Pons (tissue), 1 donor: Measurements from ENCODE around the gene CFAP299.
"Not testable (repeated sequence)": the region's sequence is repeated elsewhere in the genome, so short reads cannot be mapped to it uniquely, and the experiment has no call there.

Experiments used
- DNase-seq: peaks from one replicate; pipeline ENCODE4 v3.0.0-alpha.2; 2016; ENCODE audit warnings: low spot score

Gene CFAP299

GRCh38 chr4:80730158-80730557 is 394.6 kb downstream of the CFAP299 start:
- no peak for DNase-seq

- no peak for DNase-seq
Observed at GRCh38 chr4:80731436-80731835, 395.9 kb downstream of the CFAP299 start.

- DNase-seq, result no peak
Observed at GRCh38 chr4:80732010-80732409, 396.5 kb downstream of the CFAP299 start.

- DNase-seq, result no peak
Observed at GRCh38 chr4:80740375-80740774, 404.8 kb downstream of the CFAP299 start.

- DNase-seq, result not testable (repeated sequence)
Observed at GRCh38 chr4:80749558-80749957, 414.0 kb downstream of the CFAP299 start.

- no peak for DNase-seq
Observed at GRCh38 chr4:80751200-80751599, 415.7 kb downstream of the CFAP299 start.

- peak; percentile 8 for DNase-seq
Observed at GRCh38 chr4:80767944-80768343, 432.4 kb downstream of the CFAP299 start.

GRCh38 chr4:80776168-80776567 is 440.6 kb downstream of the CFAP299 start:
- no peak for DNase-seq

GRCh38 chr4:80781431-80781830 is 445.9 kb downstream of the CFAP299 start:
- no peak for DNase-seq

- DNase-seq, result no peak
Observed at GRCh38 chr4:80787306-80787705, 451.8 kb downstream of the CFAP299 start.

- DNase-seq, result no peak
Observed at GRCh38 chr4:80788798-80789197, 453.3 kb downstream of the CFAP299 start.

- no peak for DNase-seq
Observed at GRCh38 chr4:80790152-80790551, 454.6 kb downstream of the CFAP299 start.

GRCh38 chr4:80793660-80794059 is 458.1 kb downstream of the CFAP299 start:
- DNase-seq, result not testable (repeated sequence)

GRCh38 chr4:80798082-80798481 is 462.6 kb downstream of the CFAP299 start:
- DNase-seq, result no peak

GRCh38 chr4:80800719-80801118 is 465.2 kb downstream of the CFAP299 start:
- DNase-seq, result not testable (repeated sequence)

- no peak for DNase-seq
Observed at GRCh38 chr4:80803337-80803736, 467.8 kb downstream of the CFAP299 start.

- DNase-seq, result no peak
Observed at GRCh38 chr4:80806472-80806871, 470.9 kb downstream of the CFAP299 start.

GRCh38 chr4:80809039-80809729 is 473.7 kb downstream of the CFAP299 start:
- no peak for DNase-seq

- DNase-seq, result no peak
Observed at GRCh38 chr4:80811406-80811805, 475.9 kb downstream of the CFAP299 start.

GRCh38 chr4:80812145-80812544 is 476.6 kb downstream of the CFAP299 start:
- DNase-seq, result no peak

GRCh38 chr4:80814266-80814665 is 478.7 kb downstream of the CFAP299 start:
- no peak for DNase-seq

GRCh38 chr4:80831383-80832361 is 496.1 kb downstream of the CFAP299 start:
- no peak for DNase-seq

GRCh38 chr4:80839281-80839680 is 503.8 kb downstream of the CFAP299 start:
- no peak for DNase-seq
